Measurements from ENCODE around the gene MYL10. TPM values are rescaled to one million over a fixed set of nuclear protein-coding genes. Genes with fewer than 3 reads are reported as not detected.

Gene MYL10
- total RNA-seq, 2 donors from 2014 or later: not detected

- Histone ChIP-seq H3K27me3 (no peaks in the 10 kb centered on the region), H3K4me1 (no peaks in the 10 kb centered on the region), H3K9me3 (no peaks in the 10 kb centered on the region), H3K4me3 (no peak overlapping the region), H3K27ac (no peak overlapping the region), H3K36me3 (no peaks in the 10 kb centered on the region)
- no peak for TF ChIP-seq CTCF (IDR thresholded peaks at IDR 0.05)
- no peak for DNase-seq (ENCODE audit: low spot score)
These were observed 40.2 kb upstream of the MYL10 start for GRCh38 chr7:101669307-101669706.

GRCh38 chr7:101668726-101669125 lies 39.6 kb upstream of the MYL10 start:
- TF ChIP-seq CTCF (IDR thresholded peaks at IDR 0.05): no peak
- no peak for DNase-seq (ENCODE audit: low spot score)
- no peaks in the 10 kb centered on the region for H3K4me1 ChIP-seq
- H3K36me3 ChIP-seq: no peaks in the 10 kb centered on the region
- no peak overlapping the region for H3K4me3 ChIP-seq
- H3K27ac ChIP-seq: no peak overlapping the region
- no peaks in the 10 kb centered on the region for H3K9me3 ChIP-seq
- H3K27me3 ChIP-seq: no peaks in the 10 kb centered on the region

- Histone ChIP-seq H3K4me3 (no peak overlapping the region), H3K36me3 (no peaks in the 10 kb centered on the region)
- DNase-seq (ENCODE audit: low spot score): no peak
These were observed 38.8 kb upstream of the MYL10 start for GRCh38 chr7:101667920-101668319.

GRCh38 chr7:101667399-101667798 lies 38.3 kb upstream of the MYL10 start:
- no peak for TF ChIP-seq CTCF (IDR thresholded peaks at IDR 0.05)
- DNase-seq (ENCODE audit: low spot score): no peak

More at GRCh38 chr7:101667920-101668319, 38.8 kb upstream of the MYL10 start:
- no peak for TF ChIP-seq CTCF (IDR thresholded peaks at IDR 0.05)
- H3K27ac ChIP-seq: no peak overlapping the region
- H3K4me1 ChIP-seq: no peaks in the 10 kb centered on the region
- H3K9me3 ChIP-seq: no peaks in the 10 kb centered on the region
- no peaks in the 10 kb centered on the region for H3K27me3 ChIP-seq

GRCh38 chr7:101666741-101667140 lies 37.6 kb upstream of the MYL10 start:
- TF ChIP-seq CTCF (IDR thresholded peaks at IDR 0.05): no peak
- no peak overlapping the region for H3K4me3 ChIP-seq

More at GRCh38 chr7:101667399-101667798, 38.3 kb upstream of the MYL10 start:
- Histone ChIP-seq H3K4me3 (no peak overlapping the region), H3K27ac (no peak overlapping the region), H3K9me3 (no peaks in the 10 kb centered on the region), H3K36me3 (no peaks in the 10 kb centered on the region), H3K4me1 (no peaks in the 10 kb centered on the region), H3K27me3 (no peaks in the 10 kb centered on the region)

GRCh38 chr7:101666293-101666692 lies 37.2 kb upstream of the MYL10 start:
- DNase-seq (ENCODE audit: low spot score): no peak
- Histone ChIP-seq H3K27ac (no peak overlapping the region), H3K4me3 (no peak overlapping the region), H3K9me3 (no peaks in the 10 kb centered on the region), H3K36me3 (no peaks in the 10 kb centered on the region), H3K4me1 (no peaks in the 10 kb centered on the region), H3K27me3 (no peaks in the 10 kb centered on the region)
- no peak for TF ChIP-seq CTCF (IDR thresholded peaks at IDR 0.05)

More at GRCh38 chr7:101666741-101667140, 37.6 kb upstream of the MYL10 start:
- Histone ChIP-seq H3K9me3 (no peaks in the 10 kb centered on the region), H3K27me3 (no peaks in the 10 kb centered on the region), H3K27ac (no peak overlapping the region), H3K4me1 (no peaks in the 10 kb centered on the region), H3K36me3 (no peaks in the 10 kb centered on the region)
- DNase-seq (ENCODE audit: low spot score): no peak
